Fibroblast of skin of right quadriceps (primary cell): ENCODE results near the gene PRKCA.

ENCODE experiments used
- DNase-seq: peaks from one replicate; pipeline ENCODE4 v3.0.0-alpha.2; 2013

The PRKCA gene

GRCh38 chr17:66790501-66791061, 488.2 kb downstream of the PRKCA start:
- no peak for DNase-seq

GRCh38 chr17:66791347-66791746, 488.9 kb downstream of the PRKCA start:
- DNase-seq: no peak

GRCh38 chr17:66793814-66794213, 491.4 kb downstream of the PRKCA start:
- DNase-seq: no peak

GRCh38 chr17:66795486-66795885, 493.1 kb downstream of the PRKCA start:
- DNase-seq: no peak

- DNase-seq: no peak
Observed at GRCh38 chr17:66799849-66800537, 497.6 kb downstream of the PRKCA start.

- DNase-seq: no peak
Observed at GRCh38 chr17:66803474-66803951, 501.1 kb downstream of the PRKCA start.

GRCh38 chr17:66805567-66805966, 503.2 kb downstream of the PRKCA start:
- DNase-seq: no peak

GRCh38 chr17:66807182-66807581, 504.8 kb downstream of the PRKCA start:
- no peak for DNase-seq

GRCh38 chr17:66809408-66809807, 507.0 kb downstream of the PRKCA start:
- DNase-seq: no peak

GRCh38 chr17:66810951-66811682, 508.7 kb downstream of the PRKCA start:
- DNase-seq: no peak

GRCh38 chr17:66811683-66812054, 509.3 kb downstream of the PRKCA start:
- no peak for DNase-seq

- DNase-seq: no peak
Observed at GRCh38 chr17:66812571-66812970, 510.2 kb downstream of the PRKCA start.

GRCh38 chr17:66813296-66813695, 510.9 kb downstream of the PRKCA start:
- no peak for DNase-seq

- no peak for DNase-seq
Observed at GRCh38 chr17:66814026-66814425, 511.6 kb downstream of the PRKCA start.

- no peak for DNase-seq
Observed at GRCh38 chr17:66814570-66814969, 512.2 kb downstream of the PRKCA start.

GRCh38 chr17:66817750-66818149, 515.3 kb downstream of the PRKCA start:
- no peak for DNase-seq

GRCh38 chr17:66819466-66819865, 517.1 kb downstream of the PRKCA start:
- DNase-seq: no peak

- DNase-seq: no peak
Observed at GRCh38 chr17:66822009-66822408, 519.6 kb downstream of the PRKCA start.

- DNase-seq: no peak
Observed at GRCh38 chr17:66826856-66827255, 524.4 kb downstream of the PRKCA start.

GRCh38 chr17:66829386-66829864, 527.0 kb downstream of the PRKCA start:
- DNase-seq: peak; percentile 53

- DNase-seq: no peak
Observed at GRCh38 chr17:66829883-66830282, 527.5 kb downstream of the PRKCA start.

- no peak for DNase-seq
Observed at GRCh38 chr17:66830451-66830850, 528.0 kb downstream of the PRKCA start.

GRCh38 chr17:66831383-66832210, 529.2 kb downstream of the PRKCA start:
- no peak for DNase-seq
